ENCODE data around the gene RAI14.

Gene RAI14

DNA sequence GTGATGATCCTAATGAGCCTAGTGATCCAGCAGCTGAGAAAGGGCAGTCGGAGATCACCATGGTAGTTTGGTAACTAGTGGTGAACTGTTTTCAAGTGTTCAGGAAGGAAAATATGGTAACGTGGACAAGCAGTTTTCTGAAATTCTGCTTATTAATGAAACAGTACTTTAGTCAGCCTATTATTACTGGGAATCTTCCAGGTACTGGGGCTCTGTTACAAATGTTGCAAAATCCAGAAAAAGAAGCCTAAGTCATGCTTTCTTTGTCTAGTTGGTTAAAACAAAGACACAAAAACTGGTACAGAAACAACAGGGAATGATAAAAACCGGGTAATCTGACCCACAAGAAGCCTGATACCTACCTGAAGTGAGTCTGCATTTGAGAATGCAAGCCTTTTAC lies 201.0 kb downstream of the RAI14 start:
- DNase-seq (ENCODE audit: low read depth) = no peak

DNA sequence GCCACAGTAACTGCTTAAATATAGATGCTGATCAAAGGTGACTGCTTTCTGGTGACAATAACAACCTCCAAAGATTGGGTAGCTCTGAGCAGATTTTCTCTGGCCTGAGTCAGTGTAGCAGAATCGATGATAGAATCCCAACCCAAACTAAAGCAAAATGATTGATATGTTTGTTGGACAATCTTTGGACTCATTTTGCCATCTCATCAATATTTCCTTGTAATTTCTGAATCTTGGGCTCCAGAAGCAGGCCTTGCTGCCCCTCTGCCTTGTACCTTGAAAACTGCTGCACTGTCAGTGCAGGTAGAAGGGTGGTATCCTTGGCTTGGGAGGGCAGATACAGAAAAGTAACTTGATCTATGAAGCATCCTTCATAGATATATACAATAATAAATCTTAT lies 201.8 kb downstream of the RAI14 start:
- DNase-seq (ENCODE audit: low read depth) = no peak

DNA sequence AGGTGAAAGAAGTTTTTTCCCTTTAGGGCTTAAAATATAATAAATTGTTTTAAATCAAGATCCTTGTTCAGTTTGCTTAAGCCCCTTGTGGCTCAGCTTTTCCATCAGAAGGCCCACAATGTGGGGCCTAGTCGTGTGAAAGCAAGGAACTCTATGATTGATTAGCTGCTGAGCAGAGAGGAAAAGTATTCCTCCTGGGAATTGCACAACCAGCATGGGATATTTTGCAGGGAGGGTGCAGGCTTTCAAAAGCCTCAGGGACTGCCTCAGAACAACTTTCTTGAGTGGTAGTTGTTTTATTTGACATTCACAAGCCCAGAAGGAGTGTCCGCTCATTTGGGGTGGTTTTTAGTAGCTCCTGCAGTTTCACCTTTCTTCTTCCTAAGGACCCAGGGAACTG lies 202.7 kb downstream of the RAI14 start:
- DNase-seq (ENCODE audit: low read depth) = no peak

DNA sequence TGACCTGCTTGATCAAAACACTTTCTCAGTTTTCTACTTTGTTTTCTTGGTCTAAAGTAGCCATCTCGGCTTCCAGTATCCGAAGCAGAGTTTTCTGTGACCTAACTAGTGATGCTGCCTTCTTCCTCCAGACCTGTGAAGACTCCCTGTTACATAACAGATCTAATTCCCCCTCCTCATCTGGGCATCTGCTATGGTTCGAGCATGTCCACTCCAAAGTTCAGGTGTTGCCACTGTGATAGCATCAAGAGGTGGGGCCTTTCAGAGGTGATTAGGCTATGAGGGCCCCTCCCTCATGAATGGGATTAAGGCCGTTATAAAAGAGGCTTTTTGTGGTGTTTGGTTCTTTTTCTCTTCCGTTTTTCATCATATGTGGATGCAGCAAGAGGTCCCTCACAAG lies 203.1 kb downstream of the RAI14 start:
- DNase-seq (ENCODE audit: low read depth) = no peak

DNA sequence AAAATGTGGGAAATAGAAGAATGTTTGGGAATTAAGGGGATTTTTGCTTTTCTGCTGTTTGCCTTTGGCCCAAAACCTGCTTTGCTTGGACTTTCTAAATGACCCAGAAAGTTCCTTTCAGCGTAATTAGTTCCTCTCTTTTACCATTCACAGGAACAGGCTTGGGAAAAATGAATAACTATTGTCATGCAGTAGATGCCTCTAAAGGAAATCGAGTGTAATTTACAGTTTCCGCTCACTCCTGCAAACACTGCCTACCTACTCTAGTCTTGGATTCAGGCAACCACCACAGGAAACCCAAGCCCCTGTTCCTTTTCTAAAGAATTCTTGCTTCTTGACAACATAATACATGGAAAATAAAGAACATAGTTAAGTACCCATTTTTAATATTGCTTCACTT lies 207.8 kb downstream of the RAI14 start:
- no peak for DNase-seq (ENCODE audit: low read depth)

DNA sequence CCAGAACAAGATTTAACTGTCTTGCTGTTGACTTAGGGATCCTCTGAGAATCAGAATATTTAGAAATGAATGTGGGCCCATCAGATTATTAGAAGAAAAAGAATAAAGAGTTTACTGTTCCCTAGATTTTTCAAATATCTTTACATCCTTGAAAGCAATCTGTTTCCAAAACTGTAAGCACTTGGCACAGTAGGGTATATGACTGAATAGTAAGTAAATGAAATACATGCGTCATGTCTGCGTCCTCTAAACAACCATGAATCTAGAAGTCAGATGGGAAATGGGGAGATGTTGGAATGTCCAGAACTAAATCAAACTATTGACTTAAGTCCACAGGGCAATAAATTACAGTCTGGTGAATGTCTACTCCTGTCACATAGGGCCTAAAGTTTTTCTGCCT lies 209.0 kb downstream of the RAI14 start:
- DNase-seq (ENCODE audit: low read depth) = no peak

DNA sequence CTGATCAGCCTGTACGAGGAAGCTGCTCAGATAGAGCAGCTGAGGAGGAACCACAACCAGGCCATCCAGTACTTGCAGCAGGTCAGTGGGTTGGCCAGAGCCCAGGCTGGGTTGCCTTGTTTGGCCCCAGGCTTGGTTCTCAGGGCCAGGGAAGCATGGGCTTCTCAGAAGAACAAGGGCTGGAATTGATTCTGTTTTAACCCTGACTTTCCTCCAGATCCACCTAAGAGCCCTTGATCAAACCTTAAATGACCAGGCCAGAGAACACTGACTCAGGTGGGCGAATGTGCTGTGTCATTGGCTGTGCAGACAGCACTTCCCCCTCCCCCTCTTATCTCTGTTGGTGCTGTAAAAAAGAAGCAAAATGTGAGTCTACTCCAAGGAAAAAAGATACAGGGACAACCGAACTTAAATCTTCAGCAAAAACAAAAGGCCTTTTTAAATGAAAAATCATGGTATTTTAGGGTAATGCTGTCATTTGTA lies 210.9 kb downstream of the RAI14 start:
- no peak for DNase-seq (ENCODE audit: low read depth)

DNA sequence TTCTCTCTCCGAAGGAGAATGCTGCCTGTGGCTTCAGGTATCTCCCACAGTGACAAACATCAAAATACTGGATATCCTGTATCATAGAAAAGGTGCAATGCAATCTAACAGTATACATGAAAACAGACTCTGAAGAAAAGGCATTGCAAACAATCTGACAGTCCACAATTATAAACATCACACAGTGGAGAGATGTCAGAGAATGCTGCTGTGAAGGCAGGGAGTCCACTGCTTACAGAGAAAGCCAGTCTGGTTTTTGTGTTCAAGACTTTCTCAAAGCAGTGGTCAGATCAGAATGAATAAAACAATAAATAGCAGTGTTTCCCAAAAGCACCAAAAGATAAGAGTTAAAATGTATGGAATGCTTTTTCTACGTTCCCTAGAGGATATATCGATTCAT lies 211.5 kb downstream of the RAI14 start:
- no peak for DNase-seq (ENCODE audit: low read depth)

DNA sequence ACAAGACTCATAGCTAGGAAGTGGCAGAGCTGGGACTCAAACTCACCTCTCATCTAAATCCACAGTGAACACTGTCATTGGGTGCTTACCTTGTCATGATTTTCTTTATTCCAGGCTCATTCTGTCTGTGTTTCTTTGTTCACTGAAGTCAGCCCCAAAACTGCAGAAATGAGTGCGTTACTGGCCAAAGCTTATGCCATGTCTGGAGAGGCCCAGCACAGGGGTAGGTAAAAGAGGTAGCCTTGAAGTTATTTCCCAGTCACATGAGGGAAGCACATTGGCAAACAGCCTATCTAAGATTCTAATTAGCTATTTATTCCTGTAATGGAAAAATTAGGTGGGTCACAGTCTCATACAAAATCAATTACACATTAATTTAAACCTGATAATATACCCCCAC lies 212.7 kb downstream of the RAI14 start:
- no peak for DNase-seq (ENCODE audit: low read depth)

DNA sequence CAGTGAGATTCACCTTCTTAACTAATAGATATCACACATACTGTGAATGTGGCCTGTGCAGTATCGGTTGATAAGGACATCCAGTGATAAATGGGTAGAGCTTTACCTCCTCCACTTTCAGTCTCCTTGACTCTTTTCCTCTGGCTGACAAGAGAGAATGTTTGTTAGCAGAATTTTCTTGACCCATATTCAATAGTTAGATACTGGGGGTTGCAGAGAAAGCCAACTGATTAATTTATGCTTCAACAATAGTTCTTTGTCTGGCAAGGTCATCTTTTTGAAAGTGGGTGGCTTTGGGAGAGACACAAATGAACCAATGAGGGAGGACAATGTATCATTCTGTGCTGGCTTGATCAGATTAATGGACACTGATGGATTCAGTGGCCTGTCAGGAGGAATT lies 213.1 kb downstream of the RAI14 start:
- DNase-seq (ENCODE audit: low read depth) = no peak

DNA sequence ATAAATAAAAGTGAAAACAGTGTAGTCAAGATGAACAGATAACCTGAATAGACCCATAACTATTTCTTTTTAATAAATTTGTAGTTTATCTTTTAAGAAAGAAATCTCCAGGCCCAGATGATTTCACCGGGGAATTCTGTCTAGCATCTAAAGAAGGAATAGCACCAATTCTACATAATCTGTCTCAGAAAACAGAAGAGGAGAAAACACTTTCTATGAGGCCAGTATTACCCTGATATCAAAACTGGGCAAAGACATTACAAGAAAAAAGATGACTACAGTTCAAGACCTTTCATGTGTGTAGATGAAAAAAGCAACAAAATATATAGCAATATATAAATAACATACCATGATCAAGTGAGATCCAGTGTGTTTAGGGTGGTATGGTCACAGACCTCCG lies 214.3 kb downstream of the RAI14 start:
- DNase-seq (ENCODE audit: low read depth) = no peak

DNA sequence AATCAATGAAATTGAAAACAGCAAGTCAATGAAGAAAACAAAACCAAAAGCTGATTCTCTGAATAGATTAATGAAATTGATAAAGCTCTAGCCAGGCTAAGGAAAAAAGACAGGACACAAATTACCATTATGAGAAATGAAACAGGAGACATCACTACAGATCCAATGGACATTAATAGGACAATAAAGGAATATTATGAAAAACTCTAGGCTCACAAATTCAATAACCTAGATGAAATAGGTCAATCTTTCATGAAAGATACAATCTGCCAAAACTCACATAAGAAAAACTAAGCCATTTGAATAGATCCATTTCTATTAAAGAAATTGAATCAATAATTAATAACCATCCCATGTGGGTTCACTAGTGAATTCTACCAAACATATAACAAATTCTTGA lies 220.1 kb downstream of the RAI14 start:
- no peak for DNase-seq (ENCODE audit: low read depth)

DNA sequence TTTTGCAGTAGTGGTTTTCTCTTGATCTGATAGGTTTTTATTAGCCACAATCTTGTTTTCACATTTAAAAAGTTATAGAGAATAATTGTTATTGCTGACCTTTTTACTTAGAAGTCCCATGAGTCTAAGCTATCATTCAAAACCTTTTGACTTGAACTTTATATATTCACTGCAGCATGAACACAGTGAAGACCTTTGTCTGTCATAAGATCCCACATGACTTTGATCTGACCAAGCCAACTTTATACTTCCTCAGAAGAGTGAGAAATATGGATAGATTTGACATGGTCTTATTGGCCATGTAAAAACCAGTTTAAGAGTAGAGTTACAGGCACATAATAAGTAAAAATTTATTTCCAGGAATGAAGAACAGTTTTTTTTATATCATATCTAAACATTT lies 225.1 kb downstream of the RAI14 start:
- DNase-seq (ENCODE audit: low read depth) = no peak
